ENCODE data around the gene RANBP10. TPM values are rescaled to one million over a fixed set of nuclear protein-coding genes. Genes with fewer than 3 reads are reported as not detected.

The RANBP10 gene
- total RNA-seq, 1 donor from 2014 or later: 7.9 TPM

DNA sequence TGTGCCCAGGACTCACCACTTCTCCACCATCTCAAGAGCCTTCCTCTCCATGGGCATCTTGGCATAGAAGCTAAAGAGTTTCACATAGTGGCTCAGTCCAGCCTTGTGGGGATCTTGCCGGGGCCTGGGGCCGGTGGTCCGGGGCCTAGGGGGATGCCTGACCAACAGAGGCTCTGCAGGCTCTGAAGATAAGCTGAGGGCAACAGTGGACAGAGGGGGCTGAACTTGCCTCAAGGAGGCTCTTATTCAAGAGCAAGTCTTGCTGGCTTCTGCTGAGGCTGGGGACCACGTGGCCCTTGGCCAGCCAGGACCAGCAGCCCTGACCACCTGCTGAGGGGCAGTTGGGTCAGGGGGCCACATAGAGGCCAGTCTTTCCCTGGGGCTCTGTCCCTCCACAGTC, 22.3 kb upstream of the RANBP10 start:
- no peak for DNase-seq (ENCODE audit: low read depth in 2 of 2)

DNA sequence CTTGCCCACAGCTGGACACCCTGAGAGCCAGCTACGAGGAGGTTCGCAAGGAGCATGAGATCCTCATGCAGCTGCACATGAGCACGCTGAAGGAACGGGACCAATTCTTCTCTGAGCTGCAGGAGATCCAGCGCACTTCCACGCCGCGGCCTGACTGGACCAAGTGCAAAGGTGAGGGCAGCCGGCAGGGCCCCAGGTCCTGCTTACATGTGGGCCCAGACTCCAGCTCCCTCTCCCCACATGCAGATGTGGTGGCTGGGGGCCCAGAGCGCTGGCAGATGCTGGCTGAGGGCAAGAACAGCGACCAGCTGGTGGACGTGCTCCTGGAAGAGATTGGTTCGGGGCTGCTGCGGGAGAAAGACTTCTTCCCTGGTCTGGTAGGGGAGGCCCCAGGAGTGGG, 19.5 kb upstream of the RANBP10 start:
- DNase-seq (ENCODE audit: low read depth in 2 of 2): no peak

DNA sequence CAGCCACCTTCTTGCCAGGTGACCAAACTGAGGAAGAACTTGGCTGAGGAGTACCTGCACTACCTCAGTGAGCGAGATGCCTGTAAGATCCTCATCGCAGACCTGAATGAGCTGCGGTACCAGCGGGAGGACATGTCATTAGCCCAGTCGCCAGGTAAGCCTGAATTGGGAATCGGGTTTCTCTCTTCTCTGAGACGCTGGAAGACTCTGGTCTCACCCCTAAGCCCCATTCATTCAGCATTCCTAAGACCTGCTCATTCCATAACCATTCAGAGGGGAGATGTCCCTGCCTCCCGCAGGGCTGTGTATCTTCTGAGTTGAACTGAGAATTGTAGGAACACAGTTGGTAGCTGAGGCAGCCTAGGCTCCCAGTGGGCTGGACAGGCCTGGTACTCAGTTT, 18.8 kb upstream of the RANBP10 start:
- DNase-seq (ENCODE audit: low read depth in 2 of 2): no peak

DNA sequence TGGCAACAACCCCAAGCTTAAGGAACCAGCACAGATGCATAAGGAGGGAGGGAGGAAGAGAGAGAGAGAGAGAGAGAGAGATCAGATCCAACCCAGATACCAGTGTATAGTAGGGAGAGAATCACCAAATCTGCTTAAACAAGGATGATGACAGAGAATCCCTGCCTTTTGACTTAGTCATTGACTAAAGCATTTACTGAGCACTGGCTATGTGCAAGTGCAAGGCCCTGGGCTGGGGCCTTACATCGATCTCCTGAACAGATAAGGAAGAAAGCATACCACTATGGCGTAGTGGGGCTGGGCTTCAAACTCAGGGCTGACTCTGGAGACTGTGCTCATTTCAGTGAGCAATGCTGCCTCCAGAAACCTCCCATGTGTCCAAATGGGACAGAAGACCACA, 16.2 kb upstream of the RANBP10 start:
- no peak for DNase-seq (ENCODE audit: low read depth in 2 of 2)

DNA sequence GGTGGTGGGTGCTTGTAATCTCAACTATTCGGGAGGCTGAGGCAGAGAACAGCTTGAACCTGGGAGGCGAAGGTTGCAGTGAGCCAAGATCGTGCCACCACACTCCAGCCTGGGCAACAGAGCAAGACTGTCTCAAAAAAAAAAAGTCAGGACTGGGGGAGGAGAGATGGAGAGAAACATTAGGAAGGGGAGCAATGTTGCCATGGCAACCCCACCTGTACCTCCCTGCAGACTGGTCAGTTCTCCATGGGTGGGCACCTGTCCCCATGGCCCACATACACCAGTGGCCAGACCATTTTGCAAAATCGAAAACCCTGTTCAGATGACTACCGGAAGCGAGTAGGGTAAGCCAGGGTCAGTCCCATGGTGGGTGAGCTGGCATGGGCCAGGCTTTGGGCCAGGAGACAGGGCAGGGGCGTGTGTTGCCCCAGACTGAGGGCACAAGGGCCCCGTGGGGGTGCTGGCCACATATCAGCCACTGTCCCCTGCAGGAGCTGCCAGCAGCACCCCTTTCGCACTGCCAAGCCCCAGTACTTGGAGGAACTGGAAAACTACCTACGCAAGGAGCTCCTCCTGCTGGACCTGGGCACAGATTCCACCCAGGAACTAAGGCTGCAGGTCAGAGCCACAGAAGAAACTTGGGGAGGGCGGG, 14.4 kb upstream of the RANBP10 start:
- DNase-seq (ENCODE audit: low read depth in 2 of 2): no peak

DNA sequence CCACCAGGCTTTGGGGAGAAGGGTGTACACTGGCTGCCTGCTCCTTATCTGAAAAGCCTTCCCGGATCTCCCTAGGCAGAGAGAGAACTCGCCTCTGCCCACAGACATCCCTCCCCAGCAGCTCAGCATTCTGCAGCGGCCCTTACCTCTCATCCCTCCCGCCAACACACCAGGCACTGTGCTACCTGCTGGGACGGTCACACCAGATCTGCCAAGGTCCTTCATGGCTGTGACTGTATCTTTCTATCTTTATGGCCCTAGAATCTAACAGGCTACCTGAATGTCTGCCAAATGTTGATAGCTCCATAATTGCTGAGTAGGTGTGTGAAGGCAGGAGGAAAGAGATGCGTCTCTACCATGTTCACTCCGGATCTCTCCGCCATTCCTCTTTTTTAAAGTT, 8.2 kb upstream of the RANBP10 start:
- DNase-seq (ENCODE audit: low read depth in 2 of 2): no peak

DNA sequence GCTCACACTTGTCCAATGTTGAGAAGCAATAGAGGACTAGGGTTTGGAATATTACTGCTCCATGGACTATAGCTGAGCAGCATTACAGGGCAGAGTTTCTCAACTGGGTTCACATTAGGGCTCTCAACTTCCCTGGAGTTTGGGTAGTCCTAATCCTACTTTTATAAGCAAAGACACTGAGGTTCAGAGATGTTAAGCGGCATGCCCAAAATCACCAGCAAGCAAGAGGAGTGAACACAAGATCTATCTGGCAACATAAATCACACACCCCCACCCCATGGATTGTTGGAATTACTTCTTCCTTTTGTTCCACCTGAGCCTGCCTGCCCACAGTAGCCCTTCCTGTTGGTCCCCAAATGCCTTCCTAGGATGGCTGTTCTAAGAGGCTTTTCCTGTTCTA, 5.5 kb upstream of the RANBP10 start:
- DNase-seq (ENCODE audit: low read depth in 2 of 2): no peak

DNA sequence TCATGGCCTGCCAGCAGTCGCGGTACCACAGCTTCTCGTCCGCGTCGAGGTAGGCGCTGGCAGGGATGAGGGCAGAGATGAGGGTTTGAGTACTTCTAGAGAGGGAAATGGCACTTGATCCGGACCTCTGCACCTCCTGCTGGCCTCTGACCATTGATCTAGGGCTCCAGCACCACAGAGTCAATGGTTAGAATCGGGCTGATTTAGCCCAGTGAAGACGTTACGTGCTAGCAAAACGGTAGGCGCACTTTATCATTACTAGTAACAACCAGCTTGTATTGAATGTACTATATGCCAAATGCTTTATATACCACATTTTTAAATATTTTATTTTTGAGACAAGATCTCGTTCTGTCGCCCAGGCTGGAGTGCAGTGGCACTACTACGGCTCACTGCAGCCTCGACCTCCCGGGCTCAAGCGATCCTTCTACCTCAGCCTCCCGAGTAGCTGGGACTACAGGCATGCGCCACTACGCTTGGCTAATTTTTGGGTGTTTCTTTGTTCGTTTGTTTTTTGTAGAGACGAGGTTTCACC, 855 bp upstream of the RANBP10 start:
- no peak for DNase-seq (ENCODE audit: low read depth in 2 of 2)

DNA sequence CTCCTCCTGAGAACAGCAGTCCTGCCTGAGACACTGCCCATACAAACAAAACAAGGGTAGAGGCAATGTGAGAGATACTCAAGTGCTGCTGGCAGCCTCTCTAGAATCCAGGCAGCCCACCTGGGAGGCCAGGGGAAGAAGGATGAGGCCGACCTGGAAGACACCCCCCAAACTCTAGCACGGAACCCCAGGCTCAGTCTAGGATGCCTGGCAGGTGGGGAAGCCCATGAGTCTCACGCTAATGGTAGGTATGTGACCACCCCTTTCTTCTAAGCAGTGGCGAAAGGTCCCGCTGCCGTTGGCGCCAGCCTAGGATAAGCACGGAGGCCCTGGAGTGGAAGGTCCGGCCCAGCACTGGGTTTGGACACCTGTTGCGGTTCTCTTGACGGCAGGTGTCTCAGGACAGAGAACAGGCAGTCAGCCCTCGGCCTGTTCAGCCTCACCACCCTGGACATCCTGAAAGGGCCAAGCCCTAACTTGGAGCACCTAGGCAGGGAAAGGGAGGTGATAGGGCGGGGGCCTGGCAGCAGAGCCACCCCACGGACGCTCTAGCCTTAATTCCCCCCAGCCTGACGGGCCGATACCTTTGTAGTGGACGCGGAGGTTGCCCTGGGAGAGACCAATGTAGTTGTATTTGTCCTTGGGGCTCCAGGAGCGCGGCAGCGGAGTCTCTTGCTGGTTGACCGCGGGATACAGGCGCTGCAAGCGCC, 487 bp downstream of the RANBP10 start:
- DNase-seq (ENCODE audit: low read depth in 2 of 2): no peak

DNA sequence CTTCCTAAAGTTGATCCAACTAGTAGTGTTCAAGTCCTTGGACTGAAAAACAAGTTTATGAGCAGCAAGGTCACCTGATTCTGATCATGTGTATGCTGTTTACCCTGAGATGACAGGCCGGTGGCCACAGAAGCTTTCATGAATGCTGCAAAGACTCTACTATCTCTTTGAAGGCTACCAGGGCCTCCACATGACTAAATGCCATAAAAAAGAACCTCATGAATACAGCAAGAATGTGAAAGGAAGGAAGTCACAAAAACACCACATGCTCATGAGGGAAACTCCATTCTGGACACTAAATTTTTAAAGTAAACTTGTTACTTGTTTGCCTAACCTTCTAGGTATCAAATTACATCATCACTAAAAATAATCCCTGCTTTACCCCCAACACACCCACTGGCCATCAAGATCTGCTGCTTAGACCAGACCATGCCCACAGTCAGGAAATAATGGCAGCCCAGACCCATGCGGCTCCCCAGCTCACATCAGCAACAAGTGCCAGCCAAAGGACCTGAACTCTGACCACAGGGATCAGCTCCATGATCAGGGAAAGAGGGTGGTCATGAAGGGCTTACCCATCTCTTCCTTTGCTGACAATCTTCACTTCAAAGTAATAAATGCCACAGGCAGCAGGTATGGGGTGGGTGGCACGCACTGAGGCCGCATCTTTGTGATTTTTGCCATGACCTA, 1.4 kb downstream of the RANBP10 start:
- peak; percentile 13 to 48 for DNase-seq (ENCODE audit: low read depth in 2 of 2)

DNA sequence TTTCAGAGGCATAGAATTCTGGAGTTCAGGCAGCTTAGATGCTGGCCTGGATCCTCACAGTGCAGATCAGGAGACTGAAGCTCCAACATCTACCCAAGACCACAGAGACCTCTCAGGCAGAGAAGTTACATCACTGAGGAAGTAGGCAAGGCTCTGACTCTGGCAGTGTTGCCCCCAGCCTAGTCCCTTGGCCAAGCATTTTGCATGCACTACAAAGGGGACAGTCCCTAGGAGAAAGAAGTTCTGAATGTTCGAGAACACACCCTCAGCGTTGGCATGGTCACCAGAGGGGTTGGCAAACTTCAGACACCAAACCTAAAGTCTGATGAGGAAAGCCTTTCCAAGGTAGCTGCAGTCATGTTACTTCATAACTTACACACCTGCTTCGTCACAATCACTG, 2.5 kb downstream of the RANBP10 start:
- DNase-seq (ENCODE audit: low read depth in 2 of 2): no peak

DNA sequence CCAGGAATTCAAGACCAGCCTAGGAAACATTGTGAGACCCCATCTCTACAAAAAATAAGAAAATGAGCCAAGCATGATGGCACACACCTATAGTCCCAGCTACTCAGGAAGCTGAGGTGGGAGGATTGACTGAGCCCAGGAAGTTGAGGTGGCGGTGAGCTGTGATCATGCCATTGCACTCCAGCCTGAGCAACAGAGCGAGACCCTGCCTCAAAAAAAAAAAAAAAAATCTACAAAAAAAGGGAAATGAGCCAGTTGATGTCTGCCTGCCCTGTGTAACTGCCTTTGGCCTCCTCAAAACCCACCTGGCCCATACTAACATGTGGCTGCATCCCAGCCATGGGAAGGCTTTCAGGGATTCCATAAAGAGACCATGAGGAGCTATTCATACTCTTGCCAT, 4.5 kb downstream of the RANBP10 start:
- no peak for DNase-seq (ENCODE audit: low read depth in 2 of 2)

DNA sequence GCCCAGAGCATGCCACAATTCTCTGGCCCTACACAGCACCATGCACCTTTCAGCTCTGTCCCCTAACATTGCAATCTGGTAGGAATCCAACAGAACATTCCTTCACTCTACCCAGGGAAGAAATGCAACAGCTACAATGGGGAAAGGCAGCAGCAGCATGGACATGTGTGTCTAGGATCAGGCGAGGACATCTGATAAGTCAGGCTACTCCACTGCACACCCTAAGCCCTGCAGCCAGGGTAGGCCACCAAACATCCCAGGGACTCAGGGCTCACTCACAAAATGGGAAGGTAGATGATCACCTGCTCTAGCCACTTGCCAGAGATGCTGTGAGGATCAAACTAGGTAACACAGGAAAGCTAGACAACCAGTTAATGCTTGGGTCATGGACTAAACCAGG, 5.1 kb downstream of the RANBP10 start:
- no peak for DNase-seq (ENCODE audit: low read depth in 2 of 2)

DNA sequence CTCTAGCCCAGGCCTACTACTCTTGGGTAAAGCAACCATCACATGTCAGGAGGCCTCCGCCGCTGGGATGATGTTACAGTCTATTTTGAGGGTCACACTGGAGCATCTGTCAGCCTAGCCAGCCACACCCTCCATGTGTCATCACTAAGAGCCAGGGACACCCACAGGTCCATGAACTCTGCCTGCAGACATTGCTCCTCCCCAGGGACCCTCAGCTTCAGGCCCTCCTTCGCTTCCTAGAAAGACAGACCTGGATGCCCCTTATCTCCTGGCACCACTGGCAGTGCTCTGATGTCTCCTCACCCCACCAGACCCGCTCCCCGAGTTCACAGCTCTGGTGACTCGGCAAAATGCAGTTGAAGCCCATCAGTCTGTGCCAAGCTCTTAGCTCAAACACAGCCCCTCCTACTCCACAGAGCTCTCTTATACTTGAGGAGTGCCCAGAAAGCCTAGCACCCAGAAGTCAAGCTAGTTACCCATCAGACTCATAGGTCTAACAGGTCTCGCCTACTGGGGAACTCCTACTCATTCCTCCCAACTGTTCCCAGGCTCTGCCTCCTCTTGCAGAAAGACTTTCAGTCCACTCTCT, 5.9 kb downstream of the RANBP10 start:
- DNase-seq (ENCODE audit: low read depth in 2 of 2): no peak

DNA sequence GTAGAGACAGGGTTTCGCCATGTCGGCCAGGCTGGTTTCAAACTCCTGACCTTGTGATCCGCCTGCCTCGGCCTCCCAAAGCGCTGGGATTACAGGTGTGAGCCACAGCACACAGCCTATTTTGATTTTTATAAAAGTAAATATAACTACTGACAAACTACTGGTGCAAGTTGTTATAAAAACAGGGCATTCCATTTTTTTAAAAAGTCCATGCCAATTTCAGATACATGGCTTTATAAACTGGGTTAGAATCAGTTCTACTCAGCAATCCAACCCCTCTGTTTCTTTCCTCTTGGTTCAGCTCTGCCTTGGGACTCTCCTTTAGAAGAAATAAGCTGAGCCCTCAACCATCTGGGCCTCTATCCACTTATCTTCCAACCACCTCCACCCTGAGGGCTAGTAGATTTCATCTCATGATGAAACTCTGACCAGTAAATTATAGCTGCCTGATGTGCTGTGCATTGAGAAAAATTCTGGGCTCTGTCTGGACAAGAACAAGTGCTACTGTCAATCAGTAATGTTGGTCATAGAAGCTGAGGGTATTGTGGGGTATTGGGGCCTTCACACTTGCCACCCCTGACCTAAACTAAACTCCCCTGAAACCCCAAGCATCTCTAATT, 10.2 kb downstream of the RANBP10 start:
- DNase-seq (ENCODE audit: low read depth in 2 of 2): no peak

DNA sequence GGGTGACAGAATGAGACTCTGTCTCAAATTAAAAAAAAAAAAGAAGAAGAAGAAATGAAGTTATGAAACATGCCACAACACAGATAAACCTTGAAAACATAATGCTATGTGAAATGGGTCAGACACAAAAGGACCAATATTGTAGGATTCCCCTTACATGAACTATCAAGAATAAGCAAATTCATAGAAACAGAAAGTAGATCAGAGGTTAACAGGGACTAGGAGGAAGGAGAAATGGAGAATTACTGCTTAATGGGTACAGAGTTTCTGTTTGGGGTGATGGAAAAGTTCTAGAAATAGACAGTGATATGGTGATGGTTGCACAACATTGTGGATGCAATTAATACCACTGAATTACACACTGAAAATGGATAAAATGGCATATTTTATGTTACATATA, 16.3 kb downstream of the RANBP10 start:
- DNase-seq (ENCODE audit: low read depth in 2 of 2): no peak

DNA sequence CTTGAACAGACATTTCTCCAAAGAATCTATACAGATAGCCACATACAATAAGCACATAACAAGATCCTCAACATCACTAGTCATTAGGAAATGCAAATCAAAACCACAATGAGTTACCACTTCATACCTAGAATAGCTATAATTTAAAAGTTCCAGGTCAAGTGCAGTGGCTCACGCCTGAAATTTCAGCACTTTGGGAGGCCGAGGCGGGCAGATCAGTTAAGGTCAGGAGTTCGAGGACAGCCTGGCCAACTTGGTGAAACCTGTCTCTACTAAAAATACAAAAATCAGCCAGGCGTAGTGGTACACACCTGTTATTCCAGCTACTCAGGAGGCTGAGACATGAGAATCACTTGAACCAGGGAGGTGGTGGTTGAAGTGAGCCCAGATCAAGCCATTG, 19.9 kb downstream of the RANBP10 start:
- no peak for DNase-seq (ENCODE audit: low read depth in 2 of 2)

DNA sequence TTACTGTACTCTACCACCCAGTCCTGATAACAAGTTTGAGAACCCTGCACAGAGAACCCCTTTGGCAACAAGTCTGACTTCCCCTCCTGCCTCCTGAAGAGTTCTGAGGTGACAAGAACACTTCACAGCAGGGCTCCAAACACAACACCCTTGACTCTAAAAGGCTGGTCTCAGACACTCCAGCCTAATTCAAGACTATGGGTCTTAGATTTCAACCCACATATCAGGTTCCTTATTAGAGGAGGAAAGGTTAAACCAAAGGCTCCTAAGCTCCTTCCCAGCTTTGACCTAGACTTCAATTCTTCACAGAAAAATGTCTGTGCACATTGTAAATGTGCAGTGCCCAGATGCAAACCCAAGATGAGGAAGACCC, 23.0 kb downstream of the RANBP10 start:
- DNase-seq (ENCODE audit: low read depth in 2 of 2): no peak

DNA sequence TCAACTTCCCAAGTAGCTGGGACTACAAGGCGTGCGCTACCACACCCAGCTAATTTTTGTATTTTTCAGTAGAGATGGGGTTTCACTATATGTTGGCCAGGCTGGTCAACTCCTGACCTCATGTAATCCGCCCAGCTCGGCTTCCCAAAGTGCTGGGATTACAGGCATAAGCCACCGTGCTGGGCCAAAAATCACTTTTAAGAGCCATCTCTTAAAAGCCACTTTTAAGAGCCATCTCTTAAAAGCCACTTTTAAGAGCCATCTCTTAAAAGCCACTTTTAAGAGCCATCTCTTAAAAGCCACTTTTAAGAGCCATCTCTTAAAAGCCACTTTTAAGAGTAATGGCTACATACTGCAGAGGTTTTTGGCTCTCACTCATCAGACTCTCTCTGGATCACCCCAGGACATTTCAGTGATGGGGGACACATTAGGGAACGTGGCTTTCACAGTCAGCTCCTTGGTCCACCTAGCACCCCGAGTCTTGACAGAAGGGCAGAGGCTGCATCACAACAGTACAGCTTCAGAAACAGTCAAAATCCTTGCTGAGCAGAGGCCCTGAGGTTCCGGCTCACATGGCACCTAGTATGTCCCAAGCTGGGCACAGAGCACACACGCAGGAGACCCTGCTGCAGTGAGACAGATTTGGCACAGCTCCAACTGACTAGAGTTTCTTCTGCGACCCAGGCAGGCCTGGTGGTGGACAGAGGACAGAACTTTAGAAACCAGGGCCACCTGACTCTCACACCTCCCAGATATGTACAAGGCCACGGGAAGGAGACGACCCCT, 23.6 kb downstream of the RANBP10 start:
- no peak for DNase-seq (ENCODE audit: low read depth in 2 of 2)

DNA sequence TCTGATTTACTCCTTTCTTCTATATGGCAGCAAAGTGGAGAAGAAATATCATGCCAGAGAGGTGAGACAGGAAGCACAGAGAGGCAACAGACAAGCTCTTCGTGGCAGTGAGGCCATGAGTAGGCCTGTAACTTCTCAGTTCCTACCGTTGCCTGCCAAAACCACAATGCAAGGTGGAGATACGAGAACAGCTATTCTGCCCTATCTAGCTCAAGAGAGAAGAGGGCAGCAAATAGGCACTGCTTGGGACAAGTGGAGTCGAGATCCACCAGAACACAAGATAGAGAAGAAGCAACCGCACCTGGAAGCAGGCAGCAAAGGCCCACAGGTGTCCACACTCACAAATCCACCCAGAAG, 24.8 kb downstream of the RANBP10 start:
- DNase-seq (ENCODE audit: low read depth in 2 of 2): no peak

DNA sequence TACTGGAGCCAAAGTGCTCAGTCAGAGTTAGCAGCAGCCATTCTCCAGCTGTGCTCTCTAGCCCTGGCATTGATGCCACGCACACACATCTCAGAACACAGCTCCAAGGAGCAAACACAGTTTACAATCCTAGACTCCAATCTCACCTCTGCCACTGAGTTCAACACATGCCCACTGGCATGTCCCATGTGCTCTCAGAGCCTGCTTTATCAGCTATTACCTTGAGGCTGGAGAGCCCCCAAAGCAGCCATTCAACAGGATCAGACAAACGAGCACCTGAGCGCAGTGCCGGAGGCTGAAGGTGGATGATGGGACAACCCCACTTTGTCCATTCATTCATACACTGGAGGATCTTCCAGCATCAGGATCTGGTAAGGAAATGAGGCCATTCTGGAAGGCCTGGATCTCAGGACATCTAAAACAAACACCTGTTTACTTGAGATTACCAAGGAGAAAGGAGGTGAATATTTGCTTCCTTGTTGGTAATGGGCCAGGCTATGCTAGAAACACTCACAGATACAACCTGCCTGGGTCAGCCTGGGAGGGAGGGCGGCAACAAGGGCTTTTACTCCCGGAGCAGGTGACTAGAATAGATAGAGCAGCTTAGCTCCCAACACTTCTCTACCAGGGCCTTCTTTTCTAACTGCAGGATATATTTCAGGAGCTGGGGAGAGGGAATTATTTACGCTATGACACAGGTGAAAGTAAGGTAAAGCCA, 25.4 kb downstream of the RANBP10 start:
- DNase-seq (ENCODE audit: low read depth in 2 of 2): no peak

Measured in lung microvascular endothelial cell (primary cell).